H1 (cell line): Measurements from ENCODE around the gene ADH4. TPM values are rescaled to one million over a fixed set of nuclear protein-coding genes. Genes with fewer than 3 reads are reported as not detected.

ENCODE experiments used
- CTCF ChIA-PET: fragments of 300-600 bp; sonication (Branson Sonifier 250); formaldehyde crosslinking; loops from one replicate; lab custom pipeline; 2021; ENCODE audit not compliant: partially characterized antibody; lab: Charles Lee
- POLR2A ChIA-PET: fragments of 300-600 bp; sonication (Branson Sonifier 250); formaldehyde crosslinking; loops from one replicate; lab custom pipeline; 2021; ENCODE audit warnings: inconsistent platforms; ENCODE audit not compliant: partially characterized antibody; lab: Charles Lee
- DNase-seq, 2 experiments: peaks; one replicate each; pipeline versions ENCODE4 v3.0.0 to v3.0.0-alpha.2; 2010 to 2022; ENCODE audit warnings: low spot score in 2 of 2, low read depth in 1 of 2, mixed read lengths in 1 of 2
- FAIRE-seq: peaks from 2 replicates; lab custom pipeline; 2011; peaks lifted over from hg19 to GRCh38; lab: Jason Lieb, UNC
- H2AFZ ChIP-seq: 2 replicates; pipeline ENCODE4 v1.8.1; 2012; ENCODE audit warnings: low read length, inconsistent platforms
- H2AK5ac ChIP-seq: 2 replicates; pipeline ENCODE4 v1.6.1; 2013; ENCODE audit warnings: low read depth, low read length
- H2BK120ac ChIP-seq: replicated peaks from 2 replicates; pipeline ENCODE3; 2013; ENCODE audit warnings: low read depth, low read length, inconsistent platforms
- H2BK12ac ChIP-seq: 2 replicates; pipeline ENCODE4 v1.6.1; 2013; ENCODE audit warnings: low read depth, low read length
- H2BK15ac ChIP-seq: 2 replicates; pipeline ENCODE4 v1.6.1; 2013; ENCODE audit warnings: low read length
- H2BK20ac ChIP-seq: 2 replicates; pipeline ENCODE4 v1.6.1; 2013; ENCODE audit warnings: low read length
- H2BK5ac ChIP-seq: 2 replicates; pipeline ENCODE4 v1.6.1; 2013; ENCODE audit warnings: low read depth, low read length
- H3K14ac ChIP-seq: 2 replicates; pipeline ENCODE4 v1.6.1; 2013; ENCODE audit warnings: inconsistent platforms; ENCODE audit not compliant: insufficient read length
- H3K18ac ChIP-seq: 2 replicates; pipeline ENCODE4 v1.6.1; 2013; ENCODE audit warnings: low read length; ENCODE audit errors: extremely low read depth
- H3K23ac ChIP-seq: 2 replicates; pipeline ENCODE4 v1.6.1; 2013; ENCODE audit warnings: inconsistent platforms; ENCODE audit not compliant: insufficient read length
- H3K23me2 ChIP-seq: 2 replicates; pipeline ENCODE4 v1.6.1; 2013; ENCODE audit warnings: low read depth, low read length
- H3K27ac ChIP-seq: 2 replicates; pipeline ENCODE4 v1.6.1; 2011; ENCODE audit warnings: low read depth, low read length, inconsistent platforms
- H3K27me3 ChIP-seq, 4 experiments: replicated peaks in 1 of 4; 1 replicate in 1 of 4; 2 replicates in 3 of 4; pipeline versions ENCODE4 v1.6.1 to v1.8.1; 2011 to 2013; ENCODE audit warnings: low read length in 3 of 4, mild to moderate bottlenecking in 3 of 4, inconsistent platforms in 2 of 4, mixed read lengths in 2 of 4, moderate library complexity in 1 of 4; ENCODE audit not compliant: control insufficient read depth in 3 of 4, insufficient read depth in 3 of 4; ENCODE audit errors: extremely low read depth in 1 of 4
- H3K36me3 ChIP-seq, 4 experiments: 2 replicates each; pipeline versions ENCODE4 v1.6.1 to v1.8.1; 2011 to 2013; ENCODE audit warnings: mild to moderate bottlenecking in 4 of 4, low read length in 3 of 4, moderate library complexity in 2 of 4, control low read depth in 1 of 4, inconsistent platforms in 1 of 4; ENCODE audit not compliant: insufficient read depth in 4 of 4, control insufficient read depth in 2 of 4
- H3K4ac ChIP-seq: replicated peaks from 2 replicates; pipeline ENCODE3; 2013; ENCODE audit warnings: low read length, low read depth, mixed read lengths, inconsistent platforms; ENCODE audit not compliant: insufficient read length
- H3K4me1 ChIP-seq, 4 experiments: replicated peaks in 1 of 4; 1 replicate in 1 of 4; 2 replicates in 3 of 4; pipeline versions ENCODE4 v1.6.1 to v1.8.1; 2011 to 2013; ENCODE audit warnings: low read length in 3 of 4, inconsistent platforms in 2 of 4, mixed read lengths in 1 of 4; ENCODE audit not compliant: insufficient read depth in 4 of 4, control insufficient read depth in 3 of 4
- H3K4me2 ChIP-seq, 2 experiments: 2 replicates each; pipeline versions ENCODE4 v1.6.1 to v1.8.1; 2011 to 2013; ENCODE audit warnings: low read depth in 2 of 2, low read length in 2 of 2, control low read depth in 1 of 2, inconsistent platforms in 1 of 2, mild to moderate bottlenecking in 1 of 2; ENCODE audit not compliant: insufficient read depth in 1 of 2
- H3K4me3 ChIP-seq, 4 experiments: fragments of 200-600, 300-600 bp in 1 of 4; sonication (generic), shearing (Covaris generic), sonication (Bioruptor Twin) in 1 of 4; 2 replicates each; pipeline versions ENCODE4 v1.5.1 to v1.8.1; 2011 to 2016; ENCODE audit warnings: low read length in 4 of 4, low read depth in 3 of 4, control low read depth in 2 of 4, inconsistent platforms in 2 of 4, mild to moderate bottlenecking in 2 of 4, mixed read lengths in 1 of 4, moderate library complexity in 1 of 4; ENCODE audit not compliant: insufficient read depth in 2 of 4; ENCODE audit errors: extremely low read depth in 1 of 4
- H3K56ac ChIP-seq: replicated peaks from 2 replicates; pipeline ENCODE3; 2013; ENCODE audit warnings: low read depth, mild to moderate bottlenecking, mixed read lengths, low read length, inconsistent platforms; ENCODE audit not compliant: insufficient read length
- H3K79me1 ChIP-seq: 2 replicates; pipeline ENCODE4 v1.6.1; 2013; ENCODE audit warnings: low read depth, low read length, control low read depth
- H3K79me2 ChIP-seq, 2 experiments: 2 replicates each; pipeline versions ENCODE4 v1.6.1 to v1.8.1; 2012 to 2013; ENCODE audit warnings: low read length in 2 of 2, mild to moderate bottlenecking in 2 of 2, inconsistent platforms in 1 of 2; ENCODE audit not compliant: insufficient read depth in 2 of 2, control insufficient read depth in 1 of 2
- H3K9ac ChIP-seq, 4 experiments: replicated peaks in 1 of 4; 1 replicate in 1 of 4; 2 replicates in 3 of 4; pipeline versions ENCODE4 v1.6.1 to v1.8.1; 2011 to 2013; ENCODE audit warnings: low read depth in 3 of 4, low read length in 3 of 4, control low read depth in 2 of 4, mild to moderate bottlenecking in 2 of 4, moderate library complexity in 2 of 4, inconsistent platforms in 1 of 4; ENCODE audit errors: extremely low read depth in 1 of 4
- H3K9me3 ChIP-seq, 2 experiments: 2 replicates each; pipeline versions ENCODE4 v1.6.1 to v1.8.1; 2012 to 2013; ENCODE audit warnings: mild to moderate bottlenecking in 2 of 2, moderate library complexity in 2 of 2, control low read depth in 1 of 2, inconsistent platforms in 1 of 2, low read depth in 1 of 2, low read length in 1 of 2, mixed read lengths in 1 of 2; ENCODE audit not compliant: insufficient read depth in 2 of 2
- H4K20me1 ChIP-seq, 2 experiments: replicated peaks in 1 of 2; 2 replicates each; pipeline versions ENCODE3 to v1.8.1; 2011 to 2013; ENCODE audit warnings: inconsistent platforms in 2 of 2, low read length in 2 of 2, mild to moderate bottlenecking in 1 of 2; ENCODE audit not compliant: insufficient read depth in 2 of 2, control insufficient read depth in 1 of 2
- H4K5ac ChIP-seq: 2 replicates; pipeline ENCODE4 v1.6.1; 2013; ENCODE audit warnings: low read length, low read depth, mixed read lengths, inconsistent platforms; ENCODE audit not compliant: insufficient read length
- H4K8ac ChIP-seq: 2 replicates; pipeline ENCODE4 v1.8.0; 2013; ENCODE audit warnings: mild to moderate bottlenecking, moderate library complexity, low read length, inconsistent platforms; ENCODE audit not compliant: insufficient read depth; ENCODE audit errors: extremely low read depth
- H4K91ac ChIP-seq: replicated peaks from 2 replicates; pipeline ENCODE3; 2013; ENCODE audit warnings: low read length, mixed read lengths, inconsistent platforms; ENCODE audit not compliant: insufficient read length
- EGR1 ChIP-seq: IDR thresholded peaks from 2 replicates; pipeline ENCODE4 v1.6.1; 2011; ENCODE audit warnings: low read depth, low read length, borderline replicate concordance
- JUN ChIP-seq: IDR thresholded peaks from 2 replicates; pipeline ENCODE4 v1.6.1; 2011; ENCODE audit warnings: low read depth, mild to moderate bottlenecking, improper control_type of control experiment, low read length
- KDM4A ChIP-seq: IDR thresholded peaks from one replicate; pipeline ENCODE4 v1.7.1; 2012; ENCODE audit warnings: low read depth, mild to moderate bottlenecking, moderate library complexity, low read length, inconsistent platforms; ENCODE audit not compliant: severe bottlenecking
- NANOG ChIP-seq: IDR thresholded peaks from 2 replicates; pipeline ENCODE4 v1.6.1; 2011; ENCODE audit warnings: low read length, low read depth, mild to moderate bottlenecking, inconsistent platforms; ENCODE audit not compliant: insufficient read depth, poor library complexity, severe bottlenecking
- RAD21 ChIP-seq, 2 experiments: IDR thresholded peaks in 1 of 2; conservative IDR thresholded peaks in 1 of 2; 2 replicates each; pipeline ENCODE4 v1.6.1; 2011; ENCODE audit warnings: low read depth in 2 of 2, low read length in 2 of 2, improper control_type of control experiment in 1 of 2, inconsistent platforms in 1 of 2, mild to moderate bottlenecking in 1 of 2, moderate library complexity in 1 of 2
- TBP ChIP-seq: IDR thresholded peaks from 2 replicates; pipeline ENCODE4 v1.6.1; 2011; ENCODE audit warnings: low read depth, low read length, improper control_type of control experiment
- WGBS, 2 experiments: shearing (Covaris generic) in 1 of 2; methylation state at CpG; one replicate each; pipeline versions ENCODE4 v1.1.6 to v1.1.7; 2013 to 2015; ENCODE audit warnings: low lambda C conversion rate in 2 of 2, mixed read lengths in 2 of 2, inconsistent platforms in 1 of 2, low coverage in 1 of 2, missing lambda C conversion rate in 1 of 2; ENCODE audit not compliant: insufficient replicate concordance in 2 of 2, insufficient coverage in 1 of 2, insufficient read length in 1 of 2; ENCODE audit errors: extremely low coverage in 1 of 2, missing lambda C conversion rate in 1 of 2; 5-methylcytosine and 5-hydroxymethylcytosine counted together
- polyA plus RNA-seq, 7 experiments: library from polyadenylated mRNA; depleted of rRNA in 3 of 7; stranded (reverse) in 5 of 7; unstranded in 2 of 7; fragments of >200 nt in 5 of 7; fragments of 200-250 nt in 2 of 7; gene quantifications; 1 replicate in 5 of 7; 2 replicates in 1 of 7; 4 replicates in 1 of 7; pipeline versions ENCODE4 v1.2.1 to v1.2.3, GENCODE V29; 2011 to 2013; ENCODE audit warnings: missing spikeins in 2 of 7, mixed read lengths in 2 of 7
- total RNA-seq: library from RNA; stranded (reverse); fragmentation: NEBNext Ultra II Directional; extraction: Animal tissue kit (Norgen Biotek cat#: 25700); gene quantifications from 2 replicates; pipeline ENCODE4 v1.2.1, GENCODE V29; 2021
- TF ChIP-seq, protein P1 (sequence below): IDR thresholded peaks from 2 replicates; pipeline ENCODE4 v1.6.1; 2012; ENCODE audit warnings: inconsistent platforms
- TF ChIP-seq, protein P2 (sequence below): IDR thresholded peaks from 2 replicates; pipeline ENCODE4 v1.6.1; 2011; ENCODE audit warnings: low read length, improper control_type of control experiment

The ADH4 gene
- total and polyA plus RNA-seq, 2 of the 8 experiments (the other 6 are each of a cell fraction or from before 2014, with no cell fraction given), result not detected

GRCh38 chr4:99102634-99103033 lies 41.5 kb downstream of the ADH4 start:
- no peak overlapping the region for H3K9ac ChIP-seq
- no peak overlapping the region for H2AFZ ChIP-seq
- WGBS, 2 experiments, result 95% methylated on average over 2 of the region's 2 CpGs; no CpG with 5 or more reads in 1 of the 2 experiments
- no peak for TF ChIP-seq KDM4A
- TF ChIP-seq RAD21 (IDR thresholded peaks at IDR 0.05 in 1 of 2, conservative IDR thresholded peaks at IDR 0.05 in 1 of 2; ENCODE audit: low read depth in 2 of 2, low read length in 2 of 2), result no peak
- no peak for TF ChIP-seq NANOG
- TF ChIP-seq EGR1, result no peak
- no peak for TF ChIP-seq TBP
- TF ChIP-seq, protein P1, sequence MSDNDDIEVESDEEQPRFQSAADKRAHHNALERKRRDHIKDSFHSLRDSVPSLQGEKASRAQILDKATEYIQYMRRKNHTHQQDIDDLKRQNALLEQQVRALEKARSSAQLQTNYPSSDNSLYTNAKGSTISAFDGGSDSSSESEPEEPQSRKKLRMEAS, result no peak
- TF ChIP-seq, protein P2, sequence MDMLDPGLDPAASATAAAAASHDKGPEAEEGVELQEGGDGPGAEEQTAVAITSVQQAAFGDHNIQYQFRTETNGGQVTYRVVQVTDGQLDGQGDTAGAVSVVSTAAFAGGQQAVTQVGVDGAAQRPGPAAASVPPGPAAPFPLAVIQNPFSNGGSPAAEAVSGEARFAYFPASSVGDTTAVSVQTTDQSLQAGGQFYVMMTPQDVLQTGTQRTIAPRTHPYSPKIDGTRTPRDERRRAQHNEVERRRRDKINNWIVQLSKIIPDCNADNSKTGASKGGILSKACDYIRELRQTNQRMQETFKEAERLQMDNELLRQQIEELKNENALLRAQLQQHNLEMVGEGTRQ, result no peak
- no peak for TF ChIP-seq JUN
- peaks cover 8 to 11% of the 10 kb centered on the region in 2 experiments; a peak in 2 of 4 replicates for H3K9me3 ChIP-seq
- H2BK120ac ChIP-seq, result no peak overlapping the region
- no peak overlapping the region for H4K91ac ChIP-seq
- FAIRE-seq (no peak), DNase-seq (no peak)
- peaks cover 0 to 1% (median 0%) of the 10 kb centered on the region in 4 experiments; a peak in 1 of 7 replicates for H3K27me3 ChIP-seq
- H3K36me3 ChIP-seq, result no peaks in the 10 kb centered on the region
- H3K14ac ChIP-seq, result no peak overlapping the region
- no peak overlapping the region for H3K4ac ChIP-seq
- H3K79me2 ChIP-seq, result no peaks in the 10 kb centered on the region
- H4K20me1 ChIP-seq, result no peaks in the 10 kb centered on the region
- H3K18ac ChIP-seq, result no peak overlapping the region
- H2AK5ac ChIP-seq, result no peak overlapping the region
- H3K27ac ChIP-seq, result no peak overlapping the region
- no peak overlapping the region for H4K5ac ChIP-seq
- H3K4me1 ChIP-seq, result no peaks in the 10 kb centered on the region
- no peak overlapping the region for H2BK20ac ChIP-seq
- POLR2A ChIA-PET, result interaction anchor here (1.1 to 2.2 kb wide), 2 partner anchors 14 to 35 kb away, joined by 3 to 8 read pairs; partner anchors contain the start of gene ADH5
- H3K23ac ChIP-seq, result no peak overlapping the region
- H2BK5ac ChIP-seq, result no peak overlapping the region
- H4K8ac ChIP-seq, result no peak overlapping the region
- H3K4me3 ChIP-seq, result no peak overlapping the region
- H3K79me1 ChIP-seq, result no peaks in the 10 kb centered on the region
- no peak overlapping the region for H3K4me2 ChIP-seq
- no peaks in the 10 kb centered on the region for H3K23me2 ChIP-seq
- CTCF ChIA-PET, result interaction anchor here (0.5 kb wide), 1 partner anchor 40 kb away, joined by 4 read pairs; no protein-coding TSS in a partner anchor
- H2BK15ac ChIP-seq, result no peak overlapping the region
- H3K56ac ChIP-seq, result no peak overlapping the region
- no peak overlapping the region for H2BK12ac ChIP-seq
